HCT116 (cell line): ENCODE measurements around the gene HOXC12. TPM values are rescaled to one million over a fixed set of nuclear protein-coding genes. Genes with fewer than 3 reads are reported as not detected.

Experiments
- ATAC-seq: fragments of 200-7000 bp; cut with Tn5 transposase; 2 replicates; pipeline ENCODE4 v1.9.1; 2020; ENCODE audit warnings: mild to moderate bottlenecking, moderate library complexity
- BruUV-seq: library from RNA; stranded (reverse); fragments of 400-500 nt; replicated peaks from 2 replicates; lab custom pipeline; 2021; lab: Mats Ljungman, UMichigan
- CTCF ChIA-PET: fragments of 300-600 bp; sonication (Branson Sonifier 250); formaldehyde crosslinking; loops from one replicate; lab custom pipeline; 2021; ENCODE audit warnings: antibody characterized with exemption; lab: Charles Lee
- POLR2A ChIA-PET: fragments of 300-600, 350-600 bp; sonication (Branson Sonifier 250); formaldehyde crosslinking; loops from one replicate; lab custom pipeline; 2021; ENCODE audit warnings: antibody characterized with exemption; lab: Charles Lee
- RAD21 ChIA-PET, 2 experiments: fragments of 300-600 bp; sonication (Branson Sonifier 250); formaldehyde crosslinking; loops; one replicate each; lab custom pipeline; 2023; ENCODE audit warnings: low total read pairs in 2 of 2; ENCODE audit not compliant: uncharacterized antibody in 2 of 2, unreplicated experiment in 2 of 2, low non-redundant PET in 1 of 2; lab: Charles Lee
- DNase-seq: peaks from one replicate; pipeline ENCODE4 v3.0.0-alpha.2; 2010; ENCODE audit warnings: low read depth, low spot score
- H2AFZ ChIP-seq: fragments of 200-600 bp; shearing (Covaris generic), sonication (generic); 2 replicates; pipeline ENCODE4 v1.6.1; 2017; ENCODE audit warnings: low read depth, mixed run types, mixed read lengths, antibody characterized with exemption, low read length; ENCODE audit not compliant: poor library complexity, severe bottlenecking
- H3K27ac ChIP-seq: 2 replicates; pipeline ENCODE4 v1.5.1; 2012; ENCODE audit warnings: low read depth, low read length
- H3K27me3 ChIP-seq: fragments of 200-600 bp; sonication (generic); 2 replicates; pipeline ENCODE4 v1.6.1; 2016; ENCODE audit warnings: mixed run types, low read length, mixed read lengths; ENCODE audit not compliant: insufficient read depth
- H3K36me3 ChIP-seq, 2 experiments: fragments of 200-500 bp in 1 of 2; fragments of 200-600 bp in 1 of 2; sonication (Bioruptor generic) in 1 of 2; sonication (generic) in 1 of 2; 2 replicates each; pipeline versions ENCODE4 v1.5.1 to v1.6.1; 2014 to 2016; ENCODE audit warnings: low read length in 2 of 2, inconsistent platforms in 1 of 2, mixed read lengths in 1 of 2, mixed run types in 1 of 2; ENCODE audit not compliant: insufficient read depth in 2 of 2, control insufficient read depth in 1 of 2
- H3K4me1 ChIP-seq, 2 experiments: fragments of 200-600 bp in 1 of 2; sonication (generic) in 1 of 2; 2 replicates each; pipeline versions ENCODE4 v1.5.1 to v1.6.1; 2012 to 2017; ENCODE audit warnings: low read length in 2 of 2, inconsistent platforms in 1 of 2, mild to moderate bottlenecking in 1 of 2, mixed read lengths in 1 of 2, mixed run types in 1 of 2, moderate library complexity in 1 of 2; ENCODE audit not compliant: insufficient read depth in 2 of 2, control insufficient read depth in 1 of 2
- H3K4me2 ChIP-seq: fragments of 200-600 bp; sonication (generic); 2 replicates; pipeline ENCODE4 v1.6.1; 2017; ENCODE audit warnings: mixed run types, low read length, mixed read lengths
- H3K4me3 ChIP-seq, 2 experiments: fragments of 200-600 bp in 1 of 2; sonication (generic) in 1 of 2; replicated peaks in 1 of 2; 2 replicates each; pipeline ENCODE4 v1.5.1; 2011 to 2016; ENCODE audit warnings: low read length in 2 of 2, control low read depth in 1 of 2, low read depth in 1 of 2, mild to moderate bottlenecking in 1 of 2, mixed read lengths in 1 of 2, mixed run types in 1 of 2
- H3K79me2 ChIP-seq: fragments of 200-600 bp; sonication (generic); 2 replicates; pipeline ENCODE4 v1.6.1; 2017; ENCODE audit warnings: mild to moderate bottlenecking, mixed run types, low read length, moderate library complexity, mixed read lengths; ENCODE audit not compliant: insufficient read depth
- H3K9ac ChIP-seq: fragments of 200-600 bp; sonication (generic); 2 replicates; pipeline ENCODE4 v1.6.1; 2016; ENCODE audit warnings: low read length, mixed read lengths
- H3K9me2 ChIP-seq: fragments of 200-600 bp; sonication (generic), shearing (Covaris generic); 2 replicates; pipeline ENCODE4 v1.6.1; 2017; ENCODE audit warnings: mixed run types, mild to moderate bottlenecking, moderate library complexity; ENCODE audit not compliant: insufficient read depth
- H3K9me3 ChIP-seq, 2 experiments: fragments of 200-500 bp in 1 of 2; fragments of 200-600 bp in 1 of 2; sonication (Bioruptor generic) in 1 of 2; sonication (generic) in 1 of 2; 2 replicates each; pipeline ENCODE4 v1.6.1; 2014 to 2017; ENCODE audit warnings: low read length in 2 of 2, mixed read lengths in 2 of 2, inconsistent platforms in 1 of 2, low read depth in 1 of 2, mild to moderate bottlenecking in 1 of 2, mixed run types in 1 of 2, moderate library complexity in 1 of 2; ENCODE audit not compliant: control insufficient read depth in 1 of 2, insufficient read depth in 1 of 2
- H4K20me1 ChIP-seq: fragments of 200-600 bp; sonication (generic), shearing (Covaris generic); 2 replicates; pipeline ENCODE4 v1.6.1; 2017; ENCODE audit warnings: mixed run types, mild to moderate bottlenecking, moderate library complexity; ENCODE audit not compliant: insufficient read depth
- ATF3 ChIP-seq: IDR thresholded peaks from 2 replicates; pipeline ENCODE4 v1.6.1; 2012
- POLR2A ChIP-seq: IDR thresholded peaks from 2 replicates; pipeline ENCODE4 v1.7.0; 2011; ENCODE audit warnings: borderline replicate concordance; ENCODE audit not compliant: insufficient read depth, insufficient read length; ENCODE audit errors: extremely low read depth
- POLR2AphosphoS5 ChIP-seq: IDR thresholded peaks from 2 replicates; pipeline ENCODE4 v1.6.1; 2011; ENCODE audit warnings: mild to moderate bottlenecking, low read depth, low read length, moderate library complexity
- TCF7L2 ChIP-seq: IDR thresholded peaks from 2 replicates; pipeline ENCODE4 v1.7.0; 2011; ENCODE audit warnings: borderline replicate concordance, inconsistent platforms; ENCODE audit not compliant: insufficient read depth, insufficient read length; ENCODE audit errors: extremely low read depth
- YY1 ChIP-seq: IDR thresholded peaks from 2 replicates; pipeline ENCODE4 v1.6.1; 2011; ENCODE audit warnings: low read length, low read depth, moderate library complexity, mild to moderate bottlenecking; ENCODE audit not compliant: insufficient replicate concordance; ENCODE audit errors: extremely low read depth
- ZFX ChIP-seq: fragments of 450-650 bp; IDR thresholded peaks from 2 replicates; pipeline ENCODE4 v1.6.1; 2017
- intact Hi-C: fragments of 100-400 bp; cut with micrococcal nuclease; formaldehyde crosslinking; loops from 2 replicates; pipeline ENCODE4 v1.10.0; 2022
- total RNA-seq: library from RNA; stranded (reverse); gene quantifications from one replicate; pipeline ENCODE4 v1.2.1, GENCODE V29; 2021; ENCODE audit not compliant: unreplicated experiment

HOXC12 gene
- total RNA-seq, 1 experiment from 2014 or later = not detected

DNA sequence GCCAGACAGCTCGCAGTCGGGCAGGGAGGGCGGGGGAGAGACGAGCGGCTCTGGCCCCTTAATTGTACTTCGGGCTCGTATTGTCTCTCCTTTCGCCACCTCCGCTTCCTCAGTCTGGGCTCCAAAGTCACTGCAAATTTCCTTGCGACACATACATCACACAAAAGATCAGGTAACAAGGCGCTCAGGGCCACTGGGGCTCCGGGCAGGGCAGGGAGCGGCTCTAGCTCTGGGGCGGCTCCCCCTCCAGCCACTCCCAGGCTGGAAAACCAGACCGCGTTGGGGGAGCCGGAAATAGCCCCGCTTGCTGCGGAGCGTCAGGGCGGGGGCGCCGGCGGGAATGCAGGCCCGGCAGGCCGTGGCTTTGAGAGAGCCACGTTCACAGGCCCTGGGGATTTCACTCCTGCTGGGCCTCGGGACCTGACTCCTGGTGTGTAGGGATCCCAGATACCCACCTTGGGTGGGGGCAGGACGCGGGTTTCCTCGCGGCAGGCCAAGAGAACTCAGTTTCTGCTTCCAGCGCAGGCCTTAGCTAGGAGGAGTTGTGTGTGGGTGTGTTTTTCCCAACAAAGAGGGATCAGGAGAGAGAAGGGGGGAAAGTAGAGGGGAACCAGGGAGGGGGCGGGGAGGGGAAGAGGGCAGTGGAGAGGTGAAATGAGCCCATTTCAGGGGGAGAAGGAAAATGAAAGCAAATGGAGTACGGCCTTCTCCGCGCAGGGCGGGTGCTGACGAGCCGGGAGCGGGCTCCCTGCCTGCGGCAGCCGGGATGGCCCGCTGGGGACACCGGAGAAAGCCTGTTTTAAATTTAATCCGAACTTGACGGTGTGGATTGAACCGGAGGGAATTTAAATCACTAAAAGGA lies 40.9 kb downstream of the HOXC12 start:
- no TSS peak for BruUV-seq
- CTCF ChIA-PET = interaction anchor here (0.6 to 2.1 kb wide), 8 partner anchors 10 to 250 kb away, joined by 3 to 15 read pairs (median 3); partner anchors contain the start of genes HOXC10 and HOXC5
- Histone ChIP-seq H3K4me3 (peak overlapping the region; percentile 78 to 85), H3K27ac (peak overlapping the region; percentile 81), H3K36me3 (no peaks in the 10 kb centered on the region), H4K20me1 (no peaks in the 10 kb centered on the region), H3K4me2 (peak overlapping the region; percentile 94), H3K79me2 (peaks cover 42% of the 10 kb centered on the region), H3K9me3 (no peaks in the 10 kb centered on the region), H3K27me3 (no peaks in the 10 kb centered on the region), H3K4me1 (peaks cover 17 to 35% of the 10 kb centered on the region in 2 experiments; a peak in 3 of 4 replicates), H3K9ac (peak overlapping the region; percentile 97), H3K9me2 (no peaks in the 10 kb centered on the region), H2AFZ (no peak overlapping the region)
- intact Hi-C loops = no loop called here
- TF ChIP-seq POLR2A (peak; percentile 61), ZFX (peak; percentile 97), POLR2AphosphoS5 (peak; percentile 79), TCF7L2 (peak; percentile 61), ATF3 (no peak), YY1 (peak; percentile 63)
- no peak for DNase-seq
- peak; percentile 78 for ATAC-seq
- RAD21 ChIA-PET = interaction anchor here (0.6 to 1.0 kb wide), 3 partner anchors 8 to 32 kb away, joined by 3 read pairs; no protein-coding TSS in a partner anchor
- POLR2A ChIA-PET = interaction anchor here (0.6 to 3.4 kb wide), 5 partner anchors 9 to 215 kb away, joined by 3 to 9 read pairs (median 3); partner anchors contain the start of gene HOXC10
